Hepatocyte (in vitro differentiated cells): ENCODE measurements around the gene ATXN1.

ENCODE experiments used
- EZH2 ChIP-seq: fragments of 200-600 bp; sonication (generic); IDR thresholded peaks from 2 replicates; pipeline ENCODE4 v1.6.1; 2016; ENCODE audit warnings: antibody characterized with exemption, mild to moderate bottlenecking, borderline replicate concordance
- TF ChIP-seq, protein P1 (sequence below): fragments of 200-600 bp; sonication (generic); IDR thresholded peaks from 2 replicates; pipeline ENCODE4 v1.5.1; 2016; ENCODE audit warnings: antibody characterized with exemption, mild to moderate bottlenecking; ENCODE audit not compliant: poor library complexity

DNA sequence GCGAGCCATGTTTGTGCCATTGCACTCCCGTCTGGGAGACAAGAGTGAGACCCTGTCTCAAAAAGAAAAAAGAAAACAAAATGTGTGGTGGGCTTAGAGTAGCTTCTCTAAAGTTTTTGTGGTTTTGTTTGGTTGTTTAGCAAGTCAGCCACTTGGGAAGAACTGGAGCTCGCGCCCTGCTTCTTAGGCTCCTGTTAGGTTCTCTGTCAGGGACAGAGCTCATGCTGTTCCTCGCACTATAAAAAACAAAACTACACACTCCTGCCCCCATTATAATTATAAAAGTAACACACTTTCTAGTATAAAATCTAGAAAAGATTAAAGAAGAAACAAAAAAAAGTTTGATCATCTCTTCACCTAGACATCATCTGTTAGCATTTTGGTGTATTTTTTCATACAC is 489.8 kb downstream of the ATXN1 start:
- TF ChIP-seq, protein P1, sequence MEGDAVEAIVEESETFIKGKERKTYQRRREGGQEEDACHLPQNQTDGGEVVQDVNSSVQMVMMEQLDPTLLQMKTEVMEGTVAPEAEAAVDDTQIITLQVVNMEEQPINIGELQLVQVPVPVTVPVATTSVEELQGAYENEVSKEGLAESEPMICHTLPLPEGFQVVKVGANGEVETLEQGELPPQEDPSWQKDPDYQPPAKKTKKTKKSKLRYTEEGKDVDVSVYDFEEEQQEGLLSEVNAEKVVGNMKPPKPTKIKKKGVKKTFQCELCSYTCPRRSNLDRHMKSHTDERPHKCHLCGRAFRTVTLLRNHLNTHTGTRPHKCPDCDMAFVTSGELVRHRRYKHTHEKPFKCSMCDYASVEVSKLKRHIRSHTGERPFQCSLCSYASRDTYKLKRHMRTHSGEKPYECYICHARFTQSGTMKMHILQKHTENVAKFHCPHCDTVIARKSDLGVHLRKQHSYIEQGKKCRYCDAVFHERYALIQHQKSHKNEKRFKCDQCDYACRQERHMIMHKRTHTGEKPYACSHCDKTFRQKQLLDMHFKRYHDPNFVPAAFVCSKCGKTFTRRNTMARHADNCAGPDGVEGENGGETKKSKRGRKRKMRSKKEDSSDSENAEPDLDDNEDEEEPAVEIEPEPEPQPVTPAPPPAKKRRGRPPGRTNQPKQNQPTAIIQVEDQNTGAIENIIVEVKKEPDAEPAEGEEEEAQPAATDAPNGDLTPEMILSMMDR: no peak
- TF ChIP-seq EZH2: no peak
